Peyer's patch (tissue), 4 donors: Measurements from ENCODE around the gene CFAP221. TPM values are rescaled to one million over a fixed set of nuclear protein-coding genes. Genes with fewer than 3 reads are reported as not detected.

ENCODE experiments used
- DNase-seq, 3 donors: peaks; one replicate each; pipeline ENCODE4 v3.0.0-alpha.2; 2017 to 2019
- H3K27ac ChIP-seq, 4 donors: fragments of 200-600 bp; sonication (generic); one replicate each; pipeline ENCODE4 v1.5.1; 2016 to 2019
- H3K27me3 ChIP-seq, 2 donors: fragments of 200-600 bp; sonication (generic); one replicate each; pipeline ENCODE4 v1.5.1; 2019
- H3K36me3 ChIP-seq, 3 donors: fragments of 200-600 bp; sonication (generic); one replicate each; pipeline ENCODE4 v1.5.1; 2016 to 2019
- H3K4me1 ChIP-seq, 4 donors: fragments of 200-600 bp; sonication (generic); one replicate each; pipeline ENCODE4 v1.5.1; 2016 to 2019
- H3K4me3 ChIP-seq, 4 donors: fragments of 200-600 bp; sonication (generic); 1 replicate in 3 of 4; 2 replicates in 1 of 4; pipeline ENCODE4 v1.5.1; 2016 to 2019; ENCODE audit warnings: mild to moderate bottlenecking in 1 of 4
- H3K9me3 ChIP-seq, 4 donors: fragments of 200-600 bp; sonication (generic); one replicate each; pipeline ENCODE4 v1.5.1; 2016 to 2019; ENCODE audit warnings: mild to moderate bottlenecking in 1 of 4
- CTCF ChIP-seq, 6 experiments: fragments of 450-650 bp in 4 of 6; fragments of 200-600 bp in 2 of 6; sonication (generic) in 1 of 6; IDR thresholded peaks; one replicate each; pipeline ENCODE4 v1.5.1; 2017 to 2019; ENCODE audit warnings: antibody characterized with exemption in 6 of 6, mild to moderate bottlenecking in 3 of 6, moderate library complexity in 1 of 6
- POLR2A ChIP-seq, 2 donors: fragments of 450-650 bp; IDR thresholded peaks; one replicate each; pipeline ENCODE4 v1.5.1; 2017; ENCODE audit warnings: antibody characterized with exemption in 2 of 2, mild to moderate bottlenecking in 2 of 2, moderate library complexity in 2 of 2
- total RNA-seq, 4 donors: library from RNA; depleted of rRNA; stranded (reverse); fragments of >200 nt; gene quantifications; one replicate each; pipeline ENCODE4 v1.1.0, GENCODE V29; 2016

Gene CFAP221
- total RNA-seq, 4 donors from 2014 or later: 2.8 to 6.6 (median 3.6) TPM

GRCh38 chr2:119703526-119703925 lies 159.3 kb downstream of the CFAP221 start:
- TF ChIP-seq POLR2A (IDR thresholded peaks at IDR 0.05) (no peak), CTCF (IDR thresholded peaks at IDR 0.05) (no peak)
- Histone ChIP-seq H3K9me3 (peaks cover 0 to 5% (median 0%) of the 10 kb centered on the region in 4 donors), H3K27ac (no peak overlapping the region), H3K36me3 (no peaks in the 10 kb centered on the region), H3K27me3 (no peaks in the 10 kb centered on the region), H3K4me1 (peaks cover 0 to 4% (median 0%) of the 10 kb centered on the region in 4 donors), H3K4me3 (no peak overlapping the region)
- DNase-seq: no peak

- H3K36me3 ChIP-seq: no peaks in the 10 kb centered on the region
- no peak overlapping the region for H3K27ac ChIP-seq
- no peak for DNase-seq
- H3K9me3 ChIP-seq: peaks cover 0 to 5% (median 0%) of the 10 kb centered on the region in 4 donors
- no peak overlapping the region for H3K4me3 ChIP-seq
- H3K4me1 ChIP-seq: peaks cover 0 to 4% (median 0%) of the 10 kb centered on the region in 4 donors
- no peaks in the 10 kb centered on the region for H3K27me3 ChIP-seq
- TF ChIP-seq POLR2A (IDR thresholded peaks at IDR 0.05): no peak
- TF ChIP-seq CTCF (IDR thresholded peaks at IDR 0.05): no peak
Measured at GRCh38 chr2:119704670-119705120, 160.4 kb downstream of the CFAP221 start.

- no peak overlapping the region for H3K27ac ChIP-seq
- no peak for TF ChIP-seq CTCF (IDR thresholded peaks at IDR 0.05)
- TF ChIP-seq POLR2A (IDR thresholded peaks at IDR 0.05): no peak
- no peak overlapping the region for H3K4me3 ChIP-seq
- H3K36me3 ChIP-seq: no peaks in the 10 kb centered on the region
- no peaks in the 10 kb centered on the region for H3K27me3 ChIP-seq
- peaks cover 0 to 4% (median 0%) of the 10 kb centered on the region in 4 donors for H3K4me1 ChIP-seq
- peaks cover 0 to 5% (median 0%) of the 10 kb centered on the region in 4 donors for H3K9me3 ChIP-seq
- DNase-seq: no peak
Measured at GRCh38 chr2:119706221-119706620, 162.0 kb downstream of the CFAP221 start.

Other genes with a start within 250 kb of the CFAP221 start
- 1 to 10 TPM in 2 of 4 donors, not detected in 2; 1.6 to 2.9 TPM for gene C2orf76, start 177.6 kb upstream of the CFAP221 start, total RNA-seq
- 100 to 1,000 TPM; 121 to 237 (median 194) TPM for gene DBI, start 177.5 kb upstream of the CFAP221 start, total RNA-seq
- 100 to 1,000 TPM in 3 of 4 donors, 10 to 100 TPM in 1; 17.3 to 542 (median 214) TPM for gene TMEM37, start 112.6 kb upstream of the CFAP221 start, total RNA-seq
- gene SCTR, start 20.0 kb upstream of the CFAP221 start, total RNA-seq: 1 to 10 TPM in 1 of 4 donors, under 1 TPM in 1, not detected in 2; 0.54 to 1.7 TPM
- 10 to 100 TPM in 3 of 4 donors, 1 to 10 TPM in 1; 3.3 to 39.8 (median 30.5) TPM for gene TMEM177, start 134.8 kb downstream of the CFAP221 start, total RNA-seq
- 10 to 100 TPM; 33.1 to 86.6 (median 43.5) TPM for gene PTPN4, start 215.5 kb downstream of the CFAP221 start, total RNA-seq